Ovary (tissue), 9 donors: ENCODE results near the gene TRIO. TPM values are rescaled to one million over a fixed set of nuclear protein-coding genes. Genes with fewer than 3 reads are reported as not detected.

Source experiments
- DNase-seq, 5 donors: peaks; one replicate each; pipeline ENCODE4 v3.0.0-alpha.2; 2019 to 2020
- H3K27ac ChIP-seq, 2 donors: fragments of 200-600 bp; one replicate each; pipeline versions ENCODE4 v1.5.1 to v1.8.0; 2019 to 2022
- H3K27me3 ChIP-seq: fragments of 200-600 bp; one replicate; pipeline ENCODE4 v1.8.0; 2022
- H3K36me3 ChIP-seq: fragments of 200-600 bp; sonication (generic); one replicate; pipeline ENCODE4 v1.5.1; 2019
- H3K4me1 ChIP-seq: one replicate; pipeline ENCODE4 v1.8.1; 2013; ENCODE audit warnings: mild to moderate bottlenecking, moderate library complexity; ENCODE audit not compliant: insufficient read depth
- H3K4me3 ChIP-seq: fragments of 200-600 bp; sonication (generic); one replicate; pipeline ENCODE4 v1.5.1; 2017
- H3K9me3 ChIP-seq, 2 donors: fragments of 200-600 bp in 1 of 2; sonication (generic) in 1 of 2; one replicate each; pipeline versions ENCODE4 v1.5.1 to v1.8.1; 2013 to 2019; ENCODE audit warnings: mild to moderate bottlenecking in 1 of 2, moderate library complexity in 1 of 2
- CTCF ChIP-seq, 3 donors: fragments of 450-650 bp in 2 of 3; fragments of 200-600 bp in 1 of 3; IDR thresholded peaks; one replicate each; pipeline versions ENCODE4 v1.5.1 to v1.8.0; 2016 to 2022; ENCODE audit warnings: antibody characterized with exemption in 3 of 3, mild to moderate bottlenecking in 1 of 3
- EP300 ChIP-seq: sonication (generic); formaldehyde crosslinking; IDR thresholded peaks from one replicate; pipeline ENCODE4 v1.6.1; 2017; ENCODE audit warnings: antibody characterized with exemption
- POLR2A ChIP-seq: fragments of 450-650 bp; IDR thresholded peaks from one replicate; pipeline ENCODE4 v1.6.1; 2017; ENCODE audit warnings: antibody characterized with exemption, mild to moderate bottlenecking, moderate library complexity
- WGBS, 3 donors: extraction: QIAGEN DNeasy Blood & Tissue Kit in 1 of 3; methylation state at CpG; one replicate each; pipeline versions ENCODE4 v1.1.5 to v1.1.7; 2013 to 2017; 5-methylcytosine and 5-hydroxymethylcytosine counted together
- intact Hi-C, 4 donors: fragments of 100-400 bp; cut with DNase I; formaldehyde crosslinking; loops; one replicate each; pipeline versions ENCODE4 v1.11.0 to v1.15.1; 2022 to 2023
- polyA plus RNA-seq, 2 donors: library from polyadenylated mRNA; stranded (reverse); fragments of 200-250 nt in 1 of 2; fragments of 350-450 nt in 1 of 2; fragmentation: Illumina TruSeq in 1 of 2; extraction: RNeasy Lipid Tissue Mini Kit (QIAGEN cat#74804) in 1 of 2; gene quantifications; one replicate each; pipeline ENCODE4 v1.2.3, GENCODE V29; 2013 to 2014
- total RNA-seq, 7 donors: library from RNA; depleted of rRNA in 2 of 7; stranded (reverse); fragments of >200 nt in 2 of 7; fragmentation: NEBNext Ultra II Directional in 3 of 7; extraction: Animal tissue kit (Norgen Biotek cat#: 25700) in 3 of 7; gene quantifications; one replicate each; pipeline versions ENCODE4 v1.1.0 to v1.2.4, GENCODE V29; 2016 to 2023
- donor health status: DM: no; HTN: no; CAD: no; lungs with moderate emphysema.
- donor health status: DM: no; HTN: no; CAD: no.
- donor health status: Bipolar disorder and iron deficiency.
- donor health status: DM: yes; HTN: yes; CAD: no.
- donor health status: DM: no; HTN: no; CAD: no.
- donor health status: DM: yes; HTN: yes; CAD: no.

Gene TRIO
- total and polyA plus RNA-seq, 9 donors = 58.4 to 268 (median 125) TPM

- Histone ChIP-seq H3K4me1 (peaks cover 25% of the 10 kb centered on the region), H3K27ac (no peak overlapping the region), H3K4me3 (no peak overlapping the region), H3K9me3 (no peaks in the 10 kb centered on the region), H3K27me3 (no peaks in the 10 kb centered on the region), H3K36me3 (no peaks in the 10 kb centered on the region)
- no peak for DNase-seq
- 36 to 55% (median 47%) methylated on average over 3 of the region's 3 CpGs for WGBS, 3 donors
- intact Hi-C loops = loop anchor here in 3 of 4 donors (5.0 to 10.0 kb wide), 3 partner anchors 122 to 159 kb away; partner anchors contain the start of gene TRIO (in 2 of the 3)
- TF ChIP-seq CTCF (IDR thresholded peaks at IDR 0.05) = no peak
- no peak for TF ChIP-seq EP300
- TF ChIP-seq POLR2A = no peak
These were observed 123.5 kb downstream of the TRIO start for GRCh38 chr5:14266686-14267085.

- Histone ChIP-seq H3K4me1 (peaks cover 25% of the 10 kb centered on the region), H3K36me3 (no peaks in the 10 kb centered on the region), H3K9me3 (no peaks in the 10 kb centered on the region), H3K27ac (no peak overlapping the region), H3K4me3 (no peak overlapping the region), H3K27me3 (no peaks in the 10 kb centered on the region)
- no peak for DNase-seq
- TF ChIP-seq CTCF (IDR thresholded peaks at IDR 0.05) (no peak), POLR2A (no peak), EP300 (no peak)
- 72 to 75% (median 74%) methylated on average over 5 of the region's 5 CpGs for WGBS, 3 donors
- intact Hi-C loops = loop anchor here in 3 of 4 donors (5.0 to 10.0 kb wide), 3 partner anchors 123 to 160 kb away; partner anchors contain the start of gene TRIO (in 2 of the 3)
These were observed 124.2 kb downstream of the TRIO start for GRCh38 chr5:14267166-14267838.

- no peaks in the 10 kb centered on the region for H3K36me3 ChIP-seq
- 70 to 82% (median 81%) methylated on average over 6 of the region's 6 CpGs for WGBS, 3 donors
- TF ChIP-seq POLR2A (no peak), CTCF (IDR thresholded peaks at IDR 0.05) (no peak), EP300 (no peak)
- no peak overlapping the region for H3K27ac ChIP-seq
- intact Hi-C loops = loop anchor here (2.0 to 10.0 kb wide), 4 partner anchors 123 to 161 kb away; partner anchors contain the start of gene TRIO (in 2 of the 4)
- H3K9me3 ChIP-seq = no peaks in the 10 kb centered on the region
- no peaks in the 10 kb centered on the region for H3K27me3 ChIP-seq
- peaks cover 22% of the 10 kb centered on the region for H3K4me1 ChIP-seq
- DNase-seq = no peak
- no peak overlapping the region for H3K4me3 ChIP-seq
These were observed 125.0 kb downstream of the TRIO start for GRCh38 chr5:14267991-14268708.

- no peak overlapping the region for H3K4me3 ChIP-seq
- H3K4me1 ChIP-seq = peaks cover 22% of the 10 kb centered on the region
- DNase-seq = peak in 3 of 5 donors; percentile 55 to 68 (median 56)
- TF ChIP-seq CTCF (IDR thresholded peaks at IDR 0.05) (no peak), POLR2A (no peak), EP300 (no peak)
- no peaks in the 10 kb centered on the region for H3K36me3 ChIP-seq
- no peaks in the 10 kb centered on the region for H3K9me3 ChIP-seq
- intact Hi-C loops = loop anchor here (2.0 to 10.0 kb wide), 4 partner anchors 124 to 161 kb away; partner anchors contain the start of gene TRIO (in 2 of the 4)
- WGBS, 3 donors = 43 to 68% (median 51%) methylated on average over 5 of the region's 5 CpGs
- peak overlapping the region in 1 of 2 donors; percentile 2 for H3K27ac ChIP-seq
- no peaks in the 10 kb centered on the region for H3K27me3 ChIP-seq
These were observed 125.6 kb downstream of the TRIO start for GRCh38 chr5:14268738-14269137.
